ENCODE data around the gene YTHDF1.

Gene YTHDF1

DNA sequence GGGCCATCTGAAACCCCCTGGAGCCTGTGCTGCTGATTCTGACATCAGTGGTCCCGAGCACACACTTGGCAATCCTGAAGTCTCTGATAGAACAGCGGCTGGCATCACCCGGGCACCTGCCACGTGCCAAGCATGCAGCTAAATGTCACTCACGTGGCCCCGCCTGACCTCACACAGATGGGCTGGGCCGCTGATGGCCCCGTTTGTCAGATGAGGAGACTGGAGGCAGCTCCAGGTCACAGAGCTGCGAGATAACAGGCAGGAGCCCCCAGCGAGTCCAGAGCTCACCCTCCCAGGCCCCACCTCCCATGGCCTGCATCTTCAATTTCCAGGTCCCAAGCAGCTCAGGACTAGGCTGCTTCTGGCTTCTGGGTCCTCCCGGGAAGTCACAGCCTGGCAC is 67.2 kb downstream of the YTHDF1 start:
- H3K4me3 Mint-ChIP-seq, result no peak overlapping the region
- peaks cover 57% of the 10 kb centered on the region for H3K27me3 Mint-ChIP-seq (ENCODE audit: low read depth)
- TF ChIP-seq, protein P1, sequence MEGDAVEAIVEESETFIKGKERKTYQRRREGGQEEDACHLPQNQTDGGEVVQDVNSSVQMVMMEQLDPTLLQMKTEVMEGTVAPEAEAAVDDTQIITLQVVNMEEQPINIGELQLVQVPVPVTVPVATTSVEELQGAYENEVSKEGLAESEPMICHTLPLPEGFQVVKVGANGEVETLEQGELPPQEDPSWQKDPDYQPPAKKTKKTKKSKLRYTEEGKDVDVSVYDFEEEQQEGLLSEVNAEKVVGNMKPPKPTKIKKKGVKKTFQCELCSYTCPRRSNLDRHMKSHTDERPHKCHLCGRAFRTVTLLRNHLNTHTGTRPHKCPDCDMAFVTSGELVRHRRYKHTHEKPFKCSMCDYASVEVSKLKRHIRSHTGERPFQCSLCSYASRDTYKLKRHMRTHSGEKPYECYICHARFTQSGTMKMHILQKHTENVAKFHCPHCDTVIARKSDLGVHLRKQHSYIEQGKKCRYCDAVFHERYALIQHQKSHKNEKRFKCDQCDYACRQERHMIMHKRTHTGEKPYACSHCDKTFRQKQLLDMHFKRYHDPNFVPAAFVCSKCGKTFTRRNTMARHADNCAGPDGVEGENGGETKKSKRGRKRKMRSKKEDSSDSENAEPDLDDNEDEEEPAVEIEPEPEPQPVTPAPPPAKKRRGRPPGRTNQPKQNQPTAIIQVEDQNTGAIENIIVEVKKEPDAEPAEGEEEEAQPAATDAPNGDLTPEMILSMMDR (IDR thresholded peaks at IDR 0.05; ENCODE audit: unreplicated experiment in 3 of 3), result no peak
- no peak overlapping the region for H3K27ac Mint-ChIP-seq
- H3K4me1 Mint-ChIP-seq, result peaks cover 7% of the 10 kb centered on the region
- peaks cover 4% of the 10 kb centered on the region for H3K36me3 Mint-ChIP-seq (ENCODE audit: low read depth)
- H3K9me3 Mint-ChIP-seq, result peaks cover 19% of the 10 kb centered on the region

DNA sequence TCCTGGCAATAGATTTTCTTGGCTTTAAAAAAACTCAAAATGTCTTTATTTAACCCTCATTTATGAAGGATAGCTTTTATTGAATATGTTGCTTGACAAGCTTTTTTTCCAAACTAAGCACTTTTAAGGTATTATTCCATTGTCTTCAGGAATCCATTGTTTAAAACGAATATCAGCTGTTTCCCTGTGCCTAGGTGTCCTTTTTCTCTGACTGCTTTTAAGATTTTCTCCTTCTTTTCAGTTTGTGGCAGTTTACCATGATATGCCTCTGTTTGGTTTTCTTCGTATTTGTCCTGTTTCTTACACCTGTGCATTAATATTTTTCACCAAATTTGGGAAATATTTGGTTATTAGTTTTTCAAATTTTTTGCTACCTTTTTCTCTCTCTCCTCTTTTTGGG is 68.4 kb downstream of the YTHDF1 start:
- H3K9me3 Mint-ChIP-seq, result peaks cover 19% of the 10 kb centered on the region
- H3K36me3 Mint-ChIP-seq (ENCODE audit: low read depth), result peaks cover 4% of the 10 kb centered on the region

More for the DNA sequence above, 68.4 kb downstream of the YTHDF1 start:
- H3K4me3 Mint-ChIP-seq, result no peak overlapping the region
- TF ChIP-seq, protein P1 (IDR thresholded peaks at IDR 0.05; ENCODE audit: unreplicated experiment in 3 of 3), result no peak
- no peak overlapping the region for H3K27ac Mint-ChIP-seq
- peaks cover 56% of the 10 kb centered on the region for H3K27me3 Mint-ChIP-seq (ENCODE audit: low read depth)
- H3K4me1 Mint-ChIP-seq, result peaks cover 7% of the 10 kb centered on the region

Data from nephron (organoid).